HG02623 (cell line): Measurements from ENCODE around the gene KCNQ1.

Source experiments
- ATAC-seq: cut with Tn5 transposase; IDR thresholded peaks from one replicate; pipeline ENCODE4 v1.9.1; 2021; ENCODE audit warnings: moderate library complexity; ENCODE audit not compliant: unreplicated experiment

Gene KCNQ1

DNA sequence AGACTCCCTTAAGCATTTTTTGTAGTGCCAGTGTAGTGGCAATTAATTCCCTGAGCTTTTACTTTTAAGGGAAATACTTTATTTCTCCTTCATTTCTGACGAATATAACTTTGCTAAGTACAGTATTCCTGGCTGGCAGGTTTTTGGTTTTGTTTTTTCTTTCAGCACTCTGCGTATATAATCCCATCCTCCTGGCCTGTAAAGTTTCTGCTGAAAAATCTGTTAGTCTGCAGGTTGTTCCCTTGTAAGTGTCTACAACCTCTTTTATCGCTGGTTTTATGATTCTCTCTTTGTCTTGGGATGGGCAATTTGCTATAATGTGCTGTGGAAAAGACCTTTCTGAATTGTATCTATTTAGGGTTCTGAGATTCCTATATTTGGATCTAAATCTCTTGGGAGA lies 198.9 kb downstream of the KCNQ1 start:
- ATAC-seq = no peak

DNA sequence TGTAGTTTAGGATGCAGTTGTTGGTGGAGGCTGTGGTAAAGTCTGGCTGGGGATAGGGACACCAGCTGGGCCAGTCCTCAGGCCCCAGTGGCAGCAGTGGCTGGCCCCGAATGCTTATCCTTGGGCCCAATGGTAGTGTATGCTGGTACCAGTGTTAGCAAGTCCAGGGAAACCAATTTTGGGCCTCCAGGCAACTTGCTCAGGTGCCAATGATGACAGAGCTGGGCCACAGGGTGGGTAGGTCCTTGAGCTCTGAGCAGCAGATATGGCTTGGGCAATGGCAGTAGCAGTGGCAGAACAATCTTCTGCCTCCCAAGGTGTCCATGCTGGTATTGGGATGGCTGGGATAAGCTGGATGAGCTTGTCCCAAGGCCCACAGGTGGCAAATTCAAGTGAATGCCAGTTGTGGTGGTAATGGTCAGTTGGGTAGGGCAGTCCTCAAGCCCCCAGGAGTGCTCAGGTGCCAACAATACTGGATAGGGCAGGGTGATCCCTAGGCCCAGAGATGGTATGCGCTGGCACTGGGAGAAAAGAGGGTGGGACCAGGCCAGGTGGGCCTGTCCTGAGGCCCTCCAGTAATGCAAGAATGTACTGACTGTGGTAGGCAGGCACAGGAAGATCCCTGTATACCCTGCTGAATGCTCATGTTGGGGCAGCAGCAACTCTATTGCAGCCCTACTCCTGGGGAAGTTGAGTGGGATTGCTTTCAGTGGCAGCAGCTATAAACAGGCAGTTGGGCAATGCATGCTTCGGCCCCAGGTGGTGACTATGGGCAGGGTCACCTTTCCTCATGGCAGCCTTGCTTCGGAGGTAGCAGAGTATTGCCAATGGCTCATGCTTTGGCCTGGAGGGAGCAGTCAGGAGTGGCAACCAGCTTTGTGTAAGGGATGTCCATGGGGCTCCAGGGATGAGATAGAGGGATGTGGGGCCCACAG lies 200.3 kb downstream of the KCNQ1 start:
- ATAC-seq = no peak

DNA sequence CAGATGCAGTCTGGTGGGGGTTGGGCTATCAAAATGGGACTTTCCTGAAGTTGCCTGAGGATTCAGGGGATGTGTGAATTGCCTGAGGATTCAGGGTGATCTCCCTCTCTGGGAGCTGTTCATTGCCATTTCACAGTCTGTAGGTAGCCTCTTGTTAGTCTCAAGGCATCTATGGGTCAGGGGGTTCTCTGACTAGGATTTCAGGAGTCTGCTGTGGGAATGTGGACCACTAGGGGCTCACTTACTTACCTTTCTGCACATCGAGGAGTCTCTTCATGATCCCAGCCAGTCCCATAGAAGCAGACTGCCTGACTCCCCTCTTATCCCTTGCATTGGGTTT lies 200.9 kb downstream of the KCNQ1 start:
- ATAC-seq = no peak

DNA sequence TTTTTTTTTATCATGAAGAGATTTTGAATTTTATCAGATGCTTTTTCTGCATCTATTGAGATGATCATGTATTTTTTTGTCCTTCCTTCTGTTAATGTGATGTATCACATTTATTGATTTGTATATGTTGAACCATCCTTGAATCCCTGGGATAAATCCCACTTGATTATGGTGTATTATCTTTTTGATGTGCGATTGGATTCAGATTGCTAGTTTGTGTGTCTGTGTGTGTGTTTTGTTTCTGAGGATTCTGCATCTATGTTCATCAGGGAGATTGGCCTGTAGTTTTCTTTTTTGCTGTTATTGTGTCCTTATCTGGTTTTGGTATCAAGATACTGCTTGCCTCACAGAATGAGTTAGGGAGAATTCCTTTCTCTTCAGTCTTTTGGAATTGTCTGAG lies 202.4 kb downstream of the KCNQ1 start:
- ATAC-seq = no peak

DNA sequence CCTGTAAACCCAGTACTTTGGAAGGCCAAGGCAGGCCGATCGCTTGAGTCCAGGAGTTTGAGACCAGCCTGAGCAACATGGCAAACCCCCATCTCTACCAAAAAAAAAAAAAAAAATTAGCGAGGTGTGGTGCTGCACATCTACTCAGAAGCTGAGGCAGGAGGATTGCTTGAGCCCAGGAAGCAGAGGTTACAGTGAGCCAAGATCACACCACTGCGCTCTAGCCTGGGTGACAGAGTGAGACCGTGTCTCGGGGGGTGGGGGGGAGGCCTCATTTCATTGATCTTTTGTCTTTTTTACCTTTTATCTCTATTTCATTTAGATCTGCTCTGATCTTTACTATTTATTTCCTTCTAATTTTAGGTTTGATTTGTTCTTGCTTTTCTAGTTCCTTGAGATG lies 203.1 kb downstream of the KCNQ1 start:
- no peak for ATAC-seq

DNA sequence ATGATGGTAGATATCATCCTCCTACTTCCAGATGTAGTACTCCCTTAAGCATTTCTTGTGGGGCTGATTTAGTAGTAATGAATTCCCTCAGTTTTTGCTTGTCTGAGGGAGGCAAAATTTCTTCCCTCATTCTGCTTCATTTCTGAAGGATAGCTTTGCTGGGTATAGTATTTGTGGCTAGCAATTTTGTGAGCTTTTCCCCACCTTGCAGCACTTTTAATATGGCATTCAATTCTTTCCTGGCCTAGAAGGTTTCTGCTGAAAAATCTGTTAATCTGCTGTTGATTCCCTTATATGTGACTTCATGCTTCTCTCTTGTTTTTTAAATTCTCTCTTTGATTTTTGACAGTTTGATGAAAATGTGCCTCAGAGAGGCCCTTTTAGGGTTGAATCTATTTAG lies 204.6 kb downstream of the KCNQ1 start:
- no peak for ATAC-seq

DNA sequence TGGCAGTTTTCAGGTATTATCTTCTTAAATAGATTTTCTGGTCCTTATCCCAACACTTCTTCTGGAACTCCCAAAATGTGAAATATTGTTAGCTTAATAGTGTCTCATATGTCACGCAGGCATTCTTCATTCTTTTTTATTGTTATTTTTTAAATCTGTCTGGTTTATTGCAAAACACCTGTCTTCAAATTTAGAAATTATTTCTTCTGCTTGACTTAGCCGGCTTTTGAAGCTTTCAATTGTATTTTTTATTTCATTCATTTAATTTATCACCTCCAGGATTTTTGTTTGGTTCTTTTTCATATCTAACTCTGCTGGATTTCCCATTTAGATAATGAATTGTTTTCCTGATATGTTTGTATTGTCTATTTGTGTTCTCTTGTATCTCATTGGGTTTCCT lies 205.0 kb downstream of the KCNQ1 start:
- ATAC-seq = no peak

DNA sequence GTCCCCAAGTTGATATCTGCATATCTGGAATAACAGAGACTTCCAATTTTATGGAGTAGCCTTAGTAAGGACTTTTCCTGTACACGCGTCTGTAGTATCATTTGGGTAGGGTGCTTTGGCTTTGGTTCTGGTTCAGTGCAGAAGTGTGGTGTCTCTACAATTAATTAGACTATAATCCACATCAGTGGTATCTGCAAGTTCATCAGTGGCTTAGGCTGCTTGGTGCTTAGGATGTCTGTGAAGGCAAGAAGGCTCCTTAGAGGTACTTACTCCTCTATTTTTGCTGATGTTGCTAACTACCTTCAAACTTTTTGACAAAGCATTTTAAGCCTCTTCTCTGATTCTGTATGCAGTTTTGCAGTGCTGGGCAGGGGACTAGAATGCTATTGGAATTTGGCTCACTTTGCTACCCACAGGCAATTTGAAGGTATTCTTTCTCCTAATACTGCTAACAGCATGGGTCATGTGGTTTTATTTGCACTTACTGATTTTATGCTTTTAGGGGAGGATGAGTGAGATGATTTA lies 205.6 kb downstream of the KCNQ1 start:
- ATAC-seq = no peak

DNA sequence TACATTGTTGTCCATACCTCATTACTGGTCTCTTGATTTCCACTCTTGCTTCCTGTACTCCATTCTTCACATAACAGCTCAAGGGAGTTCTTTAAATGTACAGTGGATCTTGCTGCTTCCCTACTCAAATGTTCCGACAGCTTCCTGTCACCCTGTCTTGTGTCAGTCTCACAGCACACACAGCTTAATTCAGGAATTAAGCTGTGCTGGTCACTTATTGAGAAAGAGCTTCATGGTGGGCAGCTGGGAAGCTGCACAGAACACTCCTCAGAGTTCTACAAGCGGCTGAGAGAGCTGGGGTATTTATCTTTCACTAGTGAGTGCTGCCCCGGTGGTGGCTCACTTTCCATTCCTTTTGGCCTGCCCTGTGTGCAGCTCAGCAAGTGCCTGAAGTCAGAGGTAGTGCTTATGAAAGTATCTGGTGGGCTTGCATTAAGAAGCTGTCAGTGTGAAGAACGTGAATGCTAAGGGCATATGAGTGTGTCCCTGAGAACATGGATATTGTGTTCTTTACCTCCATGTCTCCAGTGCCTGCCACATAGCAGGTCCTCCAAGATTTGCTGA lies 206.3 kb downstream of the KCNQ1 start:
- ATAC-seq = no peak

DNA sequence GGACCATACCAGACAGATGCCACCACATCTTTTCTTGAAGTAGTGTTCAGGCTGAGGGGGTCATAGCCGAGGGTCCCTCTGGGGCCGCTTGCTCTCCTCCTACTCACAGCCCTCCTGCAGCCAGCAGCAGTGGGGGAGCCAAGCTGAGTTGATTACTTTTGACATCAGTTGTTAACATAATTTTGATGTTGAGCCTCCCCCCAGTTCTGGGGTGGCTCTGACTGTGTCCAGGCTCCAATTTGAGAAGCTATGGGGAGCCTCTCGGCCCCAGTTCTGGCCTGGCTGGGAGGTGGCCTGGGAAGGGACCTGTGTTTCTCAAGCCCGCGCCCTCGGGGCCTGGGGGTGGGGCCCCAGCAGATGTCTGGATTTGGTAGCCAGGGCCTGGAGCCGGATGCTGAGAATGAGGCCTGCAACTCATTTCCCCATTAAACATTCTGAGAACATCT lies 207.0 kb downstream of the KCNQ1 start:
- no peak for ATAC-seq

DNA sequence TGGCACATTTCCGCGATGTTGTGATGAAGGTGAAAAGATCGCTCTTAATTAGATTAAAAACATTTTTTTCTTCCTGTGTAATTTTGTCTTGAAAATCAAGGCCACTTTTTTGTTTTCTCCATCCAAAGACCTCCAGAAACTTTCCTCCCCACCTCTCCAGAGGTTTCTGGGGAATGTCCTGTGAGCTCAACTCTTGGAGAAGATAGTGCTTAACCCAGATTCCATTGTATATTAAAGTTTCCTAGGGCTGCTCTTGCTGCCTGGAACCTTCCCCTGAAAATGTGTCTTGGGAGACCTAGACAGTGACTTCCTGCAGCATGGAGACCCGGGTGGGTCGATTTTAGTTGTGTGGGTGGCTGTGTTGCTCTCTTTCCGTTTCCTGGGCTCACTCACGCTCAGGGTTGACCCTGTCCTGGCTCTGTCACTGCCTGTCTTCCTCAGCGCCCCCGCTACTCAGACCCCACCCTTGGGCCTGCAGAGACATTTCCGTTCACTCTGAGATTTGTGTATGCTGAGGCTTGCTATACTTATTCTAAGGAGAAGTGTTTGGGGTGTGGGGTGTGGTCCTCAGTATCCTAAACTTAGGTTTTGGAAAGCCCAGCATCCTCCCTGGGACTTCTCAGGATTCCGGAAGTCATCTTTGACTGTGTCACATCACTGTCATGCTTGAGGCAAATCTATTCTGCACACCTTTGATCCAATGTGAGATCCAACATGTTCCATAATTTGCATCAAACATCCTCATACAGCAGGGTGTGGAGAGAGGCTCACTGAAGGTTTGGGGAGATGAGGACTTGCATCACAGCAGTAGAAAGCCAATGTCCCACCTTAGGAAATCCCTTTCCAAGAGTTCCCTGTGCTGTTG lies 207.8 kb downstream of the KCNQ1 start:
- ATAC-seq = no peak

DNA sequence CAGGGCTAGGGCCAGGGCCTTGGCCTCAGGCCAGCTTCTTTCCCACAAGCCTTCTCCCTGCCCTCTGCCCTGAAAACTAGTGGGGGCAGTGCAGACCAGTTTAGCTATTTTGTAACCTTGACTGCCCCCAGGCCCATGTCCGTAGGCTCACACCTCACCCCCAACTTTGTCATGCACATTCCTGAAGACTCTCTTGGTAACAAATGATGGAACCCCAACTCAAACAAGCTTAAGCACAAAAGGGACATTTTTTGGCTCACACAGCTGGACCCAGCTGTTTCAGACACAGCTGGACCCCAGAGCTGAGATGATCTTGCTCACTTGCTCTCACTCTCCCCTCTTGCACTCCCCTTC lies 208.4 kb downstream of the KCNQ1 start:
- no peak for ATAC-seq

DNA sequence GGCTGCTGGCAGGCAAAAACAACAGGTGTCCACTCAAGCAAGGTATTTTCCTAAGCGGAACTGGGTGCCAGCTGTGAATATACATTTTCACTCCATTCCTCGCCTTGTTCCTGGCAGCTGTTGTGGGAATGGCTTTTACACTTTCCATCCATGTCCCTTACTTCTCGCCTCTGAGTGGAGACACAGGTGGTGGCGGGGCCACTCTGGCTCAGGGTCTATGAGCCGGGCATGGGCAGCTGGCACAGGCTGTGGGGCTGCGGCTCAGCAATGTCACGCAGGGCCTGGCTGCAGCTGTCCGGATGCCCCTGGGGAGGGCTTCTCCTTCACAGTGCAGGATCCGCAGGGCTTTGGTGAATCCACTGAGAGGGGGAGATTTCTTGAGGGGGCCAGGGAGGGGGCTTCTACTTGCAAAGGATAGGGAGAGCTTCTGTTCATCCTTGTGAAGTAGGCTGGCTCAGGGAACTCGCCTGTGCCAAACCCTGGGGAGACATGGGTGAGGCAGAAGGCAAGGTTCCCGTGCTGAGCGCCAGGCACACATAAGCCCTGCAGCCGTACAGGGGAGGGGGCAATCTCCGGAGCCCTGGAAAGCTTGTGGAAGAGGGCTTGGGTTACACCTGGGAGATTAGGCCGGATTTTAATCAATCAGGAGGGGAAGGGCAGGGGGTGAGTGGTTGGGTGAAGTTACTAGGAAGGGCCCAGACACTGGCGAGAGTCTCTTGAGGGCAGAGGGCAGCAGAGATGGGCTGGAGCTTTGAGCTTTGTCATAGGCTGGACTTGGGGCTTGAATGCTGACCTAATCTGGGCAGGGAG lies 209.3 kb downstream of the KCNQ1 start:
- no peak for ATAC-seq

DNA sequence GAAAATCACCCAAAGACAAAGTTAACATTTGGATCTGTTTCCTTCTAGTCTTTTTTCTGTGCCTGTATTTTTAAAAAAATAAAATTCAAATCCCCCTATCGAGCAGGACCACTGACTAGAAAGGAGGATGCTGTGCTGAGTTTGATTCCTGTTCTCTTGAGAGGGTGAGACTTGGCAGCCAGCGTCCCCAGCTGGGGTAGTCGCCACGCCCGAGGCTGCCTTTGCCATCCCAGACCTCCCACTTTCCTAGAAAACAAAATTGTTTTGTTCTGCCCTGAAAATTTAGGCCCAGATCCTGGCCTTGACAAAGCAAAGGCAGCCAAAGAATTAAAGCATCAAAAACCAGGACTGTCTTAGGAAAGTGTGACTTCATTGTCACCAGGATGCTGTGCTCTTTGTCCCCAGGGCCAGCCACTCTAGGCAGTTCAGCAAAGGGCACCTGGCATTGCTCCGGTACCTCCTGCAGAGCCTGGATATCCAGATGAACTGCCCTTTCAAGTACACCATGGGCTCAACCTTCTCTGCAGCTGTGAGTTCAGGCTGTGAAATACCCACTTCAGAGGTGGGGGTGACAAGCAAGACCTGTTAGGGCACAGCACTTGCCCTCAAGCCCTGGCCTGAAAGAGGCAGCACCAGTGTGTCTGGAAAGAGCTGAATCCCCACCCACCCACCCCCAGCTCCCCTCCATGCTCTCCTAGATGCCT lies 210.4 kb downstream of the KCNQ1 start:
- no peak for ATAC-seq

DNA sequence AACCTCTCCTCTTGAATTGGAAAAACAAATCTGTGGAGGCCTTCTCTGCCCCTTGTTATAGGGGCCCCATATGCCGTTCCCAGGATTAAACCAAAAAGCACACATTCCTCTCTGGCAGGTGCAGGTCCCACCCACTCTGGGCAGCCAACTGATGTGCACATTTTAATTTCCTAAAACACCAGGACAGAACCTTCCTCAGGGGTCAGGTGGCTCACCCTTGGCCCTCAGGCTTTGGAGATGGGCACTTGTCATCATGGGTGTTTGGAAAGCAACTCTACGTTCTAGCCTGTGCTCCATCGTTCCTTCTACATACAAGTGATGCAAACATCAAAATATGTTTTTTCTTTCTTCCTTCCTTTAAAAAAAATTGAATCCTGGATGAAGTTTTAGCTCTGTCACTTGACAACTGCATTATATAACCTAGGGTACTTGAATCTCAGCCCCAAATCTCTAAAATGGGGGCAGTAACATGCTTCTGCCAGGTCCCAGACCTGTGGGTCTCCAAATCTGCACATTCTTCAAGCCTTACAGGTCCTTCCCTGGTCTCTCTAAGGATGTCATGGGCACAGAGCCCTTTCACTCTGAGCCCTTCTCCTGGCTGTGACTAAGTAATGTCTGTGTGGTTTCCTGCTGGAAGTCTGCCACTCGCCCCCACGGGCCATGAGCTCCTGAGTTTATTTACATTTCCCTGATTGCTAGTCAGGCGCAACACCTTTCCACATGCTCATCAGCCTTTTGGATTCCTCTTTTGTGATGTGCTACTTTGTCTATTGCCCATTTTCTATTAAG lies 211.2 kb downstream of the KCNQ1 start:
- ATAC-seq = no peak

DNA sequence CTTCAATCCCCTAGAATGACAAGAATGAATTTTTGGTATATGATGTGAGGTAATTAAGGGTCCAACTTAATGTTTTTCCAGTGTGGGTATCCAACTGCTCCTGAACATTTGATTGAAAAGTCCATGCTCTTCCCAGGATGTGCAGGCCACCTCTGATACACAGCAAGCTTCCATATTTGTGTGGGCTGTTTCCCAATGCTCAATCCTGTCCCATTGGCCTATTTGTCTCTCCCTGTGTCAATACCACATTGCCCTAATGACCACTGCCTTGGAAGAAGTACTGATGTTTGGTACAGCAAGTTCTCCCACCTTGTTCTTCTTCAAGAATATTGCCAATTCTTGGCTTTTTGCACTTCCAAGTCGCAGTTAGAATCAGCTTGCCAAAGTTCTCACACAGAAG lies 212.1 kb downstream of the KCNQ1 start:
- no peak for ATAC-seq

DNA sequence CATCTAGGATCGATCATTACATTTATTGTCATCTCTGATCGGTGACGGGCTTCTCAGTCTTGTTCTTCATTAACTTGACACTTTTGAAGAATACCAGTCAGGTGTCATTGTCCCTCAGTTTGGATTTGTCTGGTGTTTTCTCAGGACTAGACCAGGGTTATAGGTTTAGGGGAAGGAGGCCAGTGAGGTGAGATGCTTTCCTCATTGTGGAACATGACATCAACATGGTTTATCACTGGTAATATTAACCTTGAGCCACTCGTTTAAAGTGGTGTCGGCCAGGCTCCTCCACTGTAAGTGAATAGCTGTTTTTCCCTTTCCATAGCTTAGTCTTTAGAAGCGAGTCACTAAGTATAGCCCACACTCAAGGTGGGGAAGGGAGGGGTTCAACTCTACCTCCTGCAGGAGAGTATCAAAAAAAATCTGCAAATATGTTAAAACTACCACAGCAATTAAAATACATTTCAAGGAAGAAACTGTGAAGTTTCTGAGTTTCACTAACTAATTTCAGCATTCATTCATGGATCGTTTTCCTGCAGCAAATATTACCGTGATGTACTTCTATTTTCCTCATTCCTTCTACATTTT lies 213.0 kb downstream of the KCNQ1 start:
- no peak for ATAC-seq

DNA sequence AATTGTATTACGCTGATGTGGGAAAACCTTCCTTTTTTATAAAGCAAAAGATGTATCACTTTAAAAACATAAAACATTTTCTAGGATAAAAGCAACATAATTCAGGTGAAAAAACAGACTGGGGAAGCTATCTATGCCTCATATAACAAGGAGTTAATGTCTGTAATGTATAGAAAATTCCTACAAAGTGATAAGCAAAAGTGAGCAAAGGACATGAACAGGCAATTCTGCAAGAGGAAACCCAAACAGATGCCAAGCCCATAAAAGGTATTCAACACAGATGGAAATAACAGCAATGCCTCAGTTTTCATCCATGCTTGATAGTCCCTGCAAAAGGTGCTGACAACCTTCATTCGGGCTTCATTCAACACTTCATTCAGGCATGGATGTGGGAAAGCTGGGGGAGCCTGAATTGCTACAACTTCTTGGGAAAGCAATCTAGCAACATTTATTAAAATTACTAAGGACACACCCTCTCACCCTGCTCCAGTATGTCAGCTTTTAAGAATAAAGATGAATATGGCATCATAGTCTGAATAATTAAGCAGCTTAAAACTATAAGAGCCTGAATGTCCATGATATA lies 215.6 kb downstream of the KCNQ1 start:
- ATAC-seq = no peak
